DOHH2 (cell line): ENCODE results near the gene COTL1.

Source experiments
- EZH2phosphoT487 ChIP-seq: fragments of 200-600 bp; sonication (generic); IDR thresholded peaks from 2 replicates; pipeline ENCODE4 v1.6.1; 2017; ENCODE audit warnings: borderline replicate concordance, mild to moderate bottlenecking, antibody characterized with exemption, low read length, moderate library complexity, mixed read lengths
- TF ChIP-seq, protein P1 (sequence below): fragments of 200-600 bp; sonication (generic); IDR thresholded peaks from one replicate; pipeline ENCODE4 v1.5.1; 2014; ENCODE audit warnings: antibody characterized with exemption, mild to moderate bottlenecking, low read depth, low read length; ENCODE audit not compliant: poor library complexity, severe bottlenecking

GRCh38 chr16:84596801-84597527 lies 20.9 kb downstream of the COTL1 start:
- TF ChIP-seq, protein P1, sequence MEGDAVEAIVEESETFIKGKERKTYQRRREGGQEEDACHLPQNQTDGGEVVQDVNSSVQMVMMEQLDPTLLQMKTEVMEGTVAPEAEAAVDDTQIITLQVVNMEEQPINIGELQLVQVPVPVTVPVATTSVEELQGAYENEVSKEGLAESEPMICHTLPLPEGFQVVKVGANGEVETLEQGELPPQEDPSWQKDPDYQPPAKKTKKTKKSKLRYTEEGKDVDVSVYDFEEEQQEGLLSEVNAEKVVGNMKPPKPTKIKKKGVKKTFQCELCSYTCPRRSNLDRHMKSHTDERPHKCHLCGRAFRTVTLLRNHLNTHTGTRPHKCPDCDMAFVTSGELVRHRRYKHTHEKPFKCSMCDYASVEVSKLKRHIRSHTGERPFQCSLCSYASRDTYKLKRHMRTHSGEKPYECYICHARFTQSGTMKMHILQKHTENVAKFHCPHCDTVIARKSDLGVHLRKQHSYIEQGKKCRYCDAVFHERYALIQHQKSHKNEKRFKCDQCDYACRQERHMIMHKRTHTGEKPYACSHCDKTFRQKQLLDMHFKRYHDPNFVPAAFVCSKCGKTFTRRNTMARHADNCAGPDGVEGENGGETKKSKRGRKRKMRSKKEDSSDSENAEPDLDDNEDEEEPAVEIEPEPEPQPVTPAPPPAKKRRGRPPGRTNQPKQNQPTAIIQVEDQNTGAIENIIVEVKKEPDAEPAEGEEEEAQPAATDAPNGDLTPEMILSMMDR: no peak
- TF ChIP-seq EZH2phosphoT487: no peak
